AG04450 (cell line): ENCODE data around the gene ALPK3. TPM values are rescaled to one million over a fixed set of nuclear protein-coding genes. Genes with fewer than 3 reads are reported as not detected.

ENCODE experiments used
- CTCF ChIA-PET: fragments of 300-600, 350-600 bp; formaldehyde crosslinking; extraction: SDS; loops from one replicate; lab custom pipeline; 2022; ENCODE audit warnings: antibody characterized with exemption, inconsistent platforms; lab: Charles Lee
- POLR2A ChIA-PET: fragments of 350-600 bp; formaldehyde crosslinking; extraction: SDS; loops from one replicate; lab custom pipeline; 2021; ENCODE audit warnings: antibody characterized with exemption, inconsistent platforms; lab: Yijun Ruan, JAX
- DNase-seq: peaks from one replicate; pipeline ENCODE4 v3.0.0-alpha.2; 2011; ENCODE audit warnings: low read depth, low spot score
- H3K27ac ChIP-seq: one replicate; pipeline ENCODE4 v1.5.1; 2012; ENCODE audit warnings: low read depth, low read length, control low read depth
- H3K27me3 ChIP-seq: one replicate; pipeline ENCODE4 v1.6.0; 2012; ENCODE audit warnings: low read length; ENCODE audit not compliant: control insufficient read depth, insufficient read depth
- H3K4me3 ChIP-seq: 2 replicates; pipeline ENCODE4 v1.5.1; 2011; ENCODE audit warnings: mild to moderate bottlenecking, low read depth, low read length, control low read depth
- H3K9me3 ChIP-seq: 2 replicates; pipeline ENCODE4 v1.5.1; 2012; ENCODE audit warnings: low read length; ENCODE audit not compliant: control insufficient read depth, insufficient read depth
- polyA plus RNA-seq: library from polyadenylated mRNA; depleted of rRNA; stranded (reverse); fragments of >200 nt; gene quantifications from 2 replicates; pipeline ENCODE4 v1.2.3, GENCODE V29; 2011
- TF ChIP-seq, protein P1 (sequence below): IDR thresholded peaks from 2 replicates; pipeline ENCODE4 v1.5.1; 2011; ENCODE audit warnings: low read depth, low read length, control low read depth, inconsistent platforms

ALPK3 gene
- polyA plus RNA-seq, 1 experiment, result 0.04 TPM

DNA sequence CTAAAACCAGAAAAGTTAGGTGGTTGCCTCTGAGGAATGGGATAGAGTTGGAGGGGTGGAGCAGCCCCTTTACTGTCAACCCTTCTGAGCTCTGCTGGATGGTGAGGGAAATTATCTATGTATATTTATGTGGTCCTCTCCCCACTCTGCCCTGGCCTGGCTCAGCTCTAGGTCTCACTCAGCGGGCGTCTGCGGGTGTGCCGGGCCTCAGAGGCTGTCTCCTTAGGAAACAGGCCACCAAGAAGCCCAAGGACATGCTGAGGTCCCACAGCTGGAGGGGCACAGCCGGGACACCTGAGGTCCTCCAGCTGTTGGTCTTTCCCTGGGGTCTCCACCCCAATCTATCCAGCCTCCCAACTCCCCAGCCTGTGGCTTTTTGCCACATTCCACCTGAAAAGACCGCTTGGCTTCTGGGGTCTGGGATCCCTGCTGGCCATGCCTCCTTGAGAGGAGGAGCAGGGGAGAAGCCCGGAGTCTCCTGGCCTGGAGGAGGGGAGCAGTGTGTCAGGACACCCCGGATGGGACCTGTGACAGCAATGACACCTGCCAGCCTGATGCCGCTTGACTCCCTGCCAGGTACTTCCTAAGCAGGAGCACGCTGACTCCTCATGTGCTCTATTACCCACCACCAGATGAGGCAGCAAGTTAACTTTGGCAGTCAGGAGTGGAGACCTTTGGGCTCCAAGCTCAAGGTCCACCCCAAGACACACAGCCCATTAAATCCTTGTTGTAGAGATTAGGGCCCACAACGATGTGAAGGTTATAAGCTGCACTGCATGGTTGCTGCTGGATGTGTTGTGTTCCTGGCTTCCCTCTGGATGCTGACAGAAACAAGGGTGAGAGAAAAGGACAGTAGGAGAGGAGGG is 67.0 kb downstream of the ALPK3 start, which contains the start of gene SLC28A1:
Gene SLC28A1, plus strand, starts transcription at position 747 of the 866 bp plus-strand sequence. CDS start 3,099 bp downstream, outside the sequence.
- H3K9me3 ChIP-seq, result no peaks in the 10 kb centered on the region; the same call in 1 of the 2 replicates
- no peak within 1 kb of the TSS for H3K4me3 ChIP-seq
- TF ChIP-seq, protein P1, sequence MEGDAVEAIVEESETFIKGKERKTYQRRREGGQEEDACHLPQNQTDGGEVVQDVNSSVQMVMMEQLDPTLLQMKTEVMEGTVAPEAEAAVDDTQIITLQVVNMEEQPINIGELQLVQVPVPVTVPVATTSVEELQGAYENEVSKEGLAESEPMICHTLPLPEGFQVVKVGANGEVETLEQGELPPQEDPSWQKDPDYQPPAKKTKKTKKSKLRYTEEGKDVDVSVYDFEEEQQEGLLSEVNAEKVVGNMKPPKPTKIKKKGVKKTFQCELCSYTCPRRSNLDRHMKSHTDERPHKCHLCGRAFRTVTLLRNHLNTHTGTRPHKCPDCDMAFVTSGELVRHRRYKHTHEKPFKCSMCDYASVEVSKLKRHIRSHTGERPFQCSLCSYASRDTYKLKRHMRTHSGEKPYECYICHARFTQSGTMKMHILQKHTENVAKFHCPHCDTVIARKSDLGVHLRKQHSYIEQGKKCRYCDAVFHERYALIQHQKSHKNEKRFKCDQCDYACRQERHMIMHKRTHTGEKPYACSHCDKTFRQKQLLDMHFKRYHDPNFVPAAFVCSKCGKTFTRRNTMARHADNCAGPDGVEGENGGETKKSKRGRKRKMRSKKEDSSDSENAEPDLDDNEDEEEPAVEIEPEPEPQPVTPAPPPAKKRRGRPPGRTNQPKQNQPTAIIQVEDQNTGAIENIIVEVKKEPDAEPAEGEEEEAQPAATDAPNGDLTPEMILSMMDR, result no peak
- POLR2A ChIA-PET, result no interaction called here
- no peak for DNase-seq
- CTCF ChIA-PET, result interaction anchor here (0.5 kb wide), 1 partner anchor 297 kb away, joined by 3 read pairs; no protein-coding TSS in a partner anchor
- H3K27me3 ChIP-seq, result peaks cover 29% of the 10 kb centered on the region
- H3K27ac ChIP-seq, result no peak within 1 kb of the TSS

GRCh38 chr15:84885801-84886200 is 68.6 kb downstream of the ALPK3 start:
- ChIA-PET CTCF (interaction anchor here (2.1 kb wide), 1 partner anchor 43 kb away, joined by 7 read pairs; no protein-coding TSS in a partner anchor), POLR2A (no interaction called here)
- H3K27ac ChIP-seq, result no peak overlapping the region
- no peak overlapping the region for H3K4me3 ChIP-seq
- H3K9me3 ChIP-seq, result no peaks in the 10 kb centered on the region; the same call in 1 of the 2 replicates
- no peak for DNase-seq
- TF ChIP-seq, protein P1, result no peak
- H3K27me3 ChIP-seq, result peaks cover 30% of the 10 kb centered on the region

DNA sequence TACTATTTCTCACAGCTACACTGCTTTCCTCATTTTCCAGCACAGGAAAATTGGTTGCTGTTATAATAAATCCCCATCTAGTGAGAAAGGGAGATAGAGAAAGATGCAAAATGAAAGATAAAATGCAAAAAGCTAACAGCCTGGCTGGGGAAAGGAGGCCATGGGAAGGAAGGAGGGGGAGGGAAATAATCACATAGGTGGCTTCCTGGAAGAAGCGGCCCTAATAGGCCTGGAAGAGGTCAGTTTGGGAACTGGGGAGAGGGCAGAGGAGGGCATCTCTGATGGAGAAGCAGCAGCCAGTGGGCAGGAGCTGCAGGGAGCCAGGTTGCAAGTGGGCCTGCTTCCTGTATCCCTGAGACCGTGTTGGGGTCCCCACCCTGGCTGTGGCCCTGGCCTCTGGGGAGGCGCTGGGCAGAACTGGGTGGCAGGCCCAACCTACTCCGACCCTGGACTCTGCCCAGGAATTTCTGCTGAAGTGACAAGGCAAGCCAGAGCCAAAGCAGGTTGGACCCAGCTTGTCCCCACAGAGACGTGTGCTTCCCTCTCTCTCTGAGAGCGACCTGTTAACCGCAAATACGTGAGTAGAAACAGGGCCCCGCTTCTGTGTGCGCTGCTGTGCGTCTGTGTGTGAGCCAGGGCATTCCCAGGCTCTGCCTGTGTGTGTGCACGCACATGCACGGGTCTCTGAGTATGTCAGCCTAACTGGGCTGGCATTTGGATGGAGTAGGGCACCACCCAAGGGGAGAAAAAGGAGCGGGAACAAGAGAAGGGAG is 69.2 kb downstream of the ALPK3 start:
- H3K4me3 ChIP-seq, result no peak overlapping the region
- POLR2A ChIA-PET, result no interaction called here
- H3K27ac ChIP-seq, result no peak overlapping the region
- no peak for DNase-seq
- TF ChIP-seq, protein P1, result no peak
- CTCF ChIA-PET, result interaction anchor here (0.5 to 2.3 kb wide), 3 partner anchors 8 to 311 kb away, joined by 3 to 8 read pairs (median 7); no protein-coding TSS in a partner anchor
- H3K27me3 ChIP-seq, result peaks cover 26% of the 10 kb centered on the region
- H3K9me3 ChIP-seq, result no peaks in the 10 kb centered on the region; the same call in 1 of the 2 replicates

GRCh38 chr15:84886984-84887299 is 69.8 kb downstream of the ALPK3 start:
- POLR2A ChIA-PET, result no interaction called here
- Histone ChIP-seq H3K27me3 (peaks cover 29% of the 10 kb centered on the region), H3K27ac (no peak overlapping the region), H3K9me3 (no peaks in the 10 kb centered on the region; the same call in 1 of the 2 replicates), H3K4me3 (no peak overlapping the region)
- no peak for DNase-seq
- CTCF ChIA-PET, result interaction anchor here (2.1 to 2.3 kb wide), 2 partner anchors 9 to 41 kb away, joined by 7 to 8 read pairs; no protein-coding TSS in a partner anchor
- TF ChIP-seq, protein P1, result no peak
